C4-2B (cell line): ENCODE measurements around the gene GIT2.
"Not testable (repeated sequence)": the region's sequence is repeated elsewhere in the genome, so short reads cannot be mapped to it uniquely, and the experiment has no call there.

Experiments used
- ZFX ChIP-seq: fragments of 450-650 bp; IDR thresholded peaks from 2 replicates; pipeline ENCODE4 v1.6.1; 2017
- TF ChIP-seq, protein P1 (sequence below): fragments of 450-650 bp; conservative IDR thresholded peaks from 2 replicates; pipeline ENCODE4 v1.5.1; 2017; ENCODE audit warnings: mild to moderate bottlenecking

DNA sequence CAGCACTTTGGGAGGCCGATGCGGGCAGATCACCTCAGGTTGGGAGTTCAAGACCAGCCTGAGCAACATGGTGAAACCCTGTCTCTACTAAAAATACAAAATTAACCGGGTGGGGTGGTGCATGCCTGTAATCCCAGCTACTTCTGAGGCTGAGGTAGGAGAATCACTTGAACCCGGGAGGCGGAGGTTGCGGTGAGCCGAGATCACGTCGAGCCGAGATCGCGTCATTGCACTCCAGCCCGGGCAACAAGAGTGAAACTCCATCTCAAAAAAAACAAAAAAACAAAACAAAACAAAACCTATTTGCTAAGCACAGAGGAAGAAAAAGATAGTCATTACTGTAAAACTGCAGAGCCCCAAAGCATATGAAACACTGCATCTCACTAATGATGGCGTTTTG is 66.8 kb downstream of the GIT2 start:
- TF ChIP-seq, protein P1, sequence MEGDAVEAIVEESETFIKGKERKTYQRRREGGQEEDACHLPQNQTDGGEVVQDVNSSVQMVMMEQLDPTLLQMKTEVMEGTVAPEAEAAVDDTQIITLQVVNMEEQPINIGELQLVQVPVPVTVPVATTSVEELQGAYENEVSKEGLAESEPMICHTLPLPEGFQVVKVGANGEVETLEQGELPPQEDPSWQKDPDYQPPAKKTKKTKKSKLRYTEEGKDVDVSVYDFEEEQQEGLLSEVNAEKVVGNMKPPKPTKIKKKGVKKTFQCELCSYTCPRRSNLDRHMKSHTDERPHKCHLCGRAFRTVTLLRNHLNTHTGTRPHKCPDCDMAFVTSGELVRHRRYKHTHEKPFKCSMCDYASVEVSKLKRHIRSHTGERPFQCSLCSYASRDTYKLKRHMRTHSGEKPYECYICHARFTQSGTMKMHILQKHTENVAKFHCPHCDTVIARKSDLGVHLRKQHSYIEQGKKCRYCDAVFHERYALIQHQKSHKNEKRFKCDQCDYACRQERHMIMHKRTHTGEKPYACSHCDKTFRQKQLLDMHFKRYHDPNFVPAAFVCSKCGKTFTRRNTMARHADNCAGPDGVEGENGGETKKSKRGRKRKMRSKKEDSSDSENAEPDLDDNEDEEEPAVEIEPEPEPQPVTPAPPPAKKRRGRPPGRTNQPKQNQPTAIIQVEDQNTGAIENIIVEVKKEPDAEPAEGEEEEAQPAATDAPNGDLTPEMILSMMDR: not testable (repeated sequence)
- TF ChIP-seq ZFX: not testable (repeated sequence)
